Stimulated activated CD8-positive, alpha-beta memory T cell treated with anti-CD3 and anti-CD28 coated beads, Interleukin-12 subunit alpha, Interleukin-12 subunit beta, amount 100 ng/mL, for 4 hours (primary cell): ENCODE data around the gene BRF1.
A peak's percentile ranks its signal among the peaks of the same experiment; 100 is the strongest.
"Not testable (repeated sequence)": the region's sequence is repeated elsewhere in the genome, so short reads cannot be mapped to it uniquely, and the experiment has no call there.

Source experiments
- DNase-seq: peaks from one replicate; pipeline ENCODE4 v3.0.0-alpha.2; 2020; ENCODE audit warnings: low read depth

BRF1 gene

DNA sequence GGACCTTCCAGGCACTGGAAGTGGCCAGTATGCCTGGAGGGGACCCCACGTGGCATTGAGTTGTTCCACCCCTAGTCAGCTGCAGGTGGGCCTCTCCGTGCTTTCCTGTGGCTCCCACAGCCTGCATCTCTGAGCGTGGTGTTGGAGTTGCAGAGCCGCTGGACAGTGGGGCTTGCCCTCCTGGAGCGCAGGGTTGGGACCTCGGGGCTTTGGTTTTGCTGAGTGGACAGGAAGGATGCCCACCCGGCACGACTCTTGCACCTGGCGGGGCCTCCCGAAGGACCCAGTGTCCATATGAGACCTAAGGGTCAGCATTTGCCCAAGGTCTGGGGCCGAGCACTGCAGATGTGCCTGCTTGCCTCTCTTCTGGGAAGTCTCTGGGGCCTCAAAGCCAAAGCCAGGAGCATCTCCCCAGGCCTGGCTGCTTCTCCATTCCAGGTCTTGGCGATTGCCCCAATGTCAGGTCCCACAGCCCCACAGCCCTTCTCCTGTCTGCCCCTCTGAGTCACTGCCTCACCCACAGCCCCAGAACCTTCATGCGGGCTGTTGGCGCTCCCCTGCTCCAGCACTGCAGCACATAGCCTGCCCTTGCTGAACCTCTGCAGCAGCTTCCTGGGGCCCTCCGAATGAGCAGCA lies 15.3 kb upstream of the BRF1 start:
- no peak for DNase-seq

DNA sequence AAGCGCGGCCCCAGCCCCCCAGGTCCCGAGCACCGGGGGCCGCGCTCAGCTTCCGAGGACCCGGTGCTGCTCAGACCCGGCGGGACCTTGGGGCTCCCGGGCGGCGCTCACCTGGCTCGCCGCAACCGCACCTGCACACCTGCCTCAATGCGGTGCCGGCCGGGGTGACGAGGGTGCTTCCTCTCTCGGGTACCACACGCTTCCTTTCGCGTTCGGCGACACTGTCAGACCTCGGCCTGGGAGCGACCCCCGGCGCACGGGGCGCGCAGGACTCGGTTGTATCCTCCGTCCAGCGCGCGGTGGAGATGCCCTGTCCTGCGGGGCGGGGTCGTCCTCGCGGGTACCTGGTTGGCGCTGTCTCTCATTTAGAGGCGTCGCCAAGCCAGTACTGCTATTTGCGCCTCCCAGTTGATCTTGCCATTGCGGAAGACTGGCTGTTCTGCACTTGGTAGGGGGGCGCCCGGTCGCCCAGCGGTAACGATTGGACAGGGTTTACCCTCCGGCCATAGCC lies 14.5 kb upstream of the BRF1 start:
- no peak for DNase-seq

DNA sequence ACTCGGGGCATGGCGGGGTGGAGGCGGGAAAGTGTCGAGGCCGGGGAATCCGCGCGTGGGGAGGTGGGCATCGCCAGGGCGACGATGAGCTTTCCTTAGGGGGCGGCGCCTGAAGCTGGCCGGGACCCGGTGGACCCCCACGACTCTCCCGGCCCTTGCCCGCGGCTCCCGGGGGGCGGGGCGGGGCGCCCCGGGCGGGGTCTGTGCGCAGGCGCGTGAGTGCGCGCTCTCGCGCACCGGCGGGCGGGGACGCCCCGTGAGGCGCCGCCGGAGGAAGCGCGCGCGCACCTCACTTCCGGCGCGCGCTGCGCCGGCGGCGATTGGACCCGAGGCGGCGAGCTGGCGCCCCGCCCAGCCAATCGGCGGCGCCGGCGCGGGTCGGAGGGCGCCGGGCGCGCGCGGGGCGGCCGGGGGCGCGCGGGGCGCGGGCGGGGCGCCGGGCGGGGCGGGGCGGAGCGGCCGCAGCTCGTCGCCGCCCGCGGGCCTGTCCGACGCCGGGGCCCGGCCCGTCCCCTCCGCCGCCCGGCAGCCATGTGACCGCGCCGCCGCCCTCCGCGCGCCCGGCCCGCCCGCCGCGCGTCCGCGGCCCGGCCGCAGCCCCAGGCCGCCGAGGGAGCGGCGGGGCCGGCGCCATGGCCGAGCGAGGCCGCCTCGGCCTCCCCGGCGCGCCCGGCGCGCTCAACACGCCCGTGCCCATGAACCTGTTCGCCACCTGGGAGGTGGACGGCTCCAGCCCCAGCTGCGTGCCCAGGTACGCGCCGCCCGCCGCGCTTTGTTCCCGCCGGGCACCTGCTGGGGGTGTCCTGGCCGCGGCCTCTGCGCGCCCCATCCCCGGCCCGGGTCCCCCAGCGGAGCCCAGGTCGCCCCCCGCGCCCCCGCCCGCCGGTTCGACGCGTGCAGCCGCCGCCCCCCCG lies 13.7 kb upstream of the BRF1 start, which contains the start of gene PACS2:
Gene PACS2, plus strand, starts transcription at position 462 of the 914 bp plus-strand sequence. Its CDS starts 171 bp downstream, at position 633.
- peak; percentile 70 for DNase-seq

DNA sequence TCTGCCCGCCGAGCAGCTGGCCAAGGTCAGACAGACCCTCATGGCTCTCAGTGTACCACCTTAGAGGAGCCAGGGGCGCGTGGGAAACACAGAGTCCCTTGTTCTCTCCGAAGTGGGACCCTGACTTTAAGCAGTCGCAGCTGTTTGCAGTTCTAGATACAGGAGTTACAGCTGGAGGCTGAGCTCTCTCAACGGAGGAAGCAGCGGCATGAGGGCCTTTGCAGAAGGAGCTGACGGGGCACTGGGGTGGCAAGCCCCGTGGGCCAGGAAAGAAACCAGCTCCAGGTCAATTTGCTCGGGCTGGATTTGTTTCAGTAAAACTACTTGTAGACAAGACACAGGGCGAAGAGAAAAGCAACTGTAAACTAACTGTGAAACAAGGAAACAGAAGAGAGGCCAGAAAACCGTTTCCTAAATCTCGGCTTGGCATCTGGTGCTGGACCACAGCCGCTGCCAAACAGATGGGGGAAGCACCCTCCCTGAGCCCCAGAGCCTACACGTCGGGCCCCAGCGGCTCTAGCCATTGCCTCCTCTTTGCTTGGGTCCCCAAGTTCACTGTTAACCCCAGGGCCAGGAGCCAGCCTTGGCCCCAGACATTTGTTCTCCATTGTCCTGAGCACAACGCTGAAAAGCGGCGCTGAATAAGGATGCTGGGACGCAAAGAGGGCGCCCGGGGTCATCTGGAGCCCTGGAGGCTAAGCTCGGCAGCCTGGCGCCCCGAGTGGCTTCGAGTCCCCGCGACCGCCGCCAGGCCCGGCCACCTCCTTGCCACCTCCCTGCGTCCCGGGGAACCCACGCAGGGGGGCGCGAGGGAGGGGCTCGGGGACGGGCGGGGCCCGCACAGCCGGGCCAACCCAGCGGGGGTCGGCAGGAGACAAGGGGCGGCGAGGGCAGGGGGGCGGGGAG lies 12.8 kb upstream of the BRF1 start:
- no peak for DNase-seq

DNA sequence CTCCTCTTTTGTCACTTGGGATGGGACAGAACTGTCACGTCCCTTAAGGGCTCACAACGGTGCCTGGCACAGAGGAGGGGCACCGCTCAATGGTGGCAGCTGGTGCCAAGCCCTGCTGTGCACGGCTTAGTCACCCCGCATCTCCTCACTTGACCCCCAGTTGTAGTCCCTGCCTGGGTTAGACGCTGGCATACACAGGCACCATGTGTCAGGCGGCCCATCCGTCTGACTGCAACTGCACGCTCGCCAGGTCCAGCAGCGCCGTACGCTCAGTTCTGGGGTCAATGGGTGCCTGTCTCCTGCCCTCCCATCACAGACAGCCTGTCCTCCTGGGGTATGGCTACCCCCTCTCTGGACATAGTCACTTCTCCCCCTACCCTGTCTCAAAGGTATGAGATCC lies 12.2 kb upstream of the BRF1 start:
- DNase-seq, result no peak

DNA sequence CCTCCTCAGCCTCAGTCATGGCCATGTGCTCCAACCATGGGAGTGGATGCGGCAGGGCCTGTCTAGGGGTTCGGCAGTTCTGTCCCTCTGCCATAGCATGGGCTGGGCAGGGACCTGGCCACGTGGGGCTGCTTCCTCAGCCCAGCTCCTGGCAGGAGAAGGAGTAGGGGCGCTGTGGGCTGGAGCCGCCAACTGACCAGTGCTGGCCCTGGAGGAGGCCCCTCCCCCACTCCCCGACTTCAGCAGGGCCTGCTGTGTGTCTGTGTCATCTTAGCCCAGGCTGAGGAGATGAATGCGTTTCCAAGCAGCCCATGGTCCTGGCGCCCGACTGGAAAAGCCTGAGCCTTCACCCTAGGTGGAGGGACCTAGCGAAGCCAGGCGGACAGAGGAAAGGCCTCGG lies 11.0 kb upstream of the BRF1 start:
- no peak for DNase-seq

DNA sequence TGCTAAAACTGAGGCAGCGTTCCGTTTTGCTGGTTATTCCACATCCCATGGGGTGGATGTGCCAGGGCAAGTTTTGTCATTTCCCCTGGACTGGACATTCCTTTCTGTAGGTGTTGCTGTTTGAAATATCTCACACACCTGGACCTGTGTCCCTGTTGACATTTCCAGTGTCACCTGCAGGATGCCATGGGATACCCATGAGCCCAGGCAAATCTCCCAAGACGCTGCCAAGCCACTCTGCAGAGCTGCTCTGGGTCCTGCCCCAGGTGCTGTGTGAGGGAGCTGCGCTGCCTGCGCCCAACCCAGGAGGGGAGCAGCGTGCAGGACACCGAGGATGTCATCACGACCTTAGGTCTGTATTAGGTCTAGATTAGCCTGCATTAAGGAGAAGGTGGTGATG lies 8.6 kb upstream of the BRF1 start:
- no peak for DNase-seq

DNA sequence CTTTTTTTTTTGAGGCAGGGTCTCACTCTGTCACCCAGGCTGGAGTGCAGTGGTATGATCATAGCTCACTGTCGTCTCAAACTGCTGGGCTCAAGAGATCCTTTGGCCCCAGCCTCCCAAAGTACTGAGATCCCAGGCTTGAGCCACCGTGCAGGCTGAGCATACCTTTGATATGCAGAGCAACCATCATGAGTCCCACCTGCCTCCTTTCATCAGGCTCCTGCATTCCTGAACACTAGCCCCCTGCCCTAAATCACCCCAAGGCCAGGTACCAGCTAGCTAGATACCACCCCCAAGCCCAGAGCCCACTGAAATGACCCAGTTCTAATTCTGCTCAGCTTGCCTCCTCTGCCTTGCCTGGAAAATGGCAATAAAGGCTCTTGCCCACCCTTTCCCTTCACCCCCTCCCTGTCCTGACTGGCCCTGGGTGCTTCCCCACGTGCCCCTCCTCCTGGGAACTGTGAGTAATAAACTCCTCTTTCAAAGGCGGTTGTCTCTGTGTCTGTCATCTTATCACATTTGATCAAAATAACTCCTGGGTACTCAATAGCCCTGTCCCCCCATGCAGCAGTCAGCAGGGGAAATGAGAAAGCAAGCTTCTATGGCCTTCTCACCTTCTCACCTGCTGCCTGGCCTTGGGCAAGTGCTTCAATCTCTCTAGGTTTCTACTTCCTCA lies 6.4 kb upstream of the BRF1 start:
- no peak for DNase-seq

DNA sequence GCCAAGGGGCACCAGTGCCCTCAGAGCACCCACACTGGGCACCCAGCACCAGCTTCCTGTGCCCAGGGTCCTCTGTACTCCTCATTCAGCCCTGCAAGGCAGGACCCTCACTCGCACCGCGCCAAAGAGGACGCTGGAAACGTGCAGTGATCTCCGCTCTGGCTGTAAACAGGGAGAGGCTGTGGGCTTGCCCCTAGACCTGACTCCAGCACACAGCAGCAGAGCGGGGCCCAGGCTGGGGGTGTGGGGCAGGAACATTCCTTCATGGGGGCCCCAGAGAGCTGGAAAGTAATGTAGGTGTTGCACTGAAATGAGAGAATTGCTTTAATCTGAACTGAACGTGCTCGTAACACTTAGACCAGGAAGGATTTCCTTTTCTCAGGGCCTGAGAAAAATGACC lies 5.0 kb upstream of the BRF1 start:
- DNase-seq, result no peak

DNA sequence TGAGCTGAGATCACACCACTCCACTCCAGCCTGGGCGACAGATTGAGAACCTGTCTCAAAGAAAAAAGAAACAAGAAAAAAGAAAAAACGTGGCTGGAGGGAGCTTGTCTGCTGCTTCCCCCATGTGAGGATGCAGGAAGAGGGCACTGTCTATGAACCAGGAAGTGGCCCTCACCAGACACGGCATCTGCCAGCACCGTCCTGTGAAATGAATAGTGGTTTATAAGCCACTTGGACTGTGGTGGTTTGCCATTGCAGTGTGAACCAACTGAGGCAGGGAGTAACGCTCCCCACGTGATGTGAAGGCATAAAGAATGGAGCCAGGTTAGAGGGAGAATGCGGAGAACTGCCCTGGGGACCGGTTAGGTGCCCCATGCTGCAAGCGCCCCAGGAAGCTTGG lies 4.5 kb upstream of the BRF1 start:
- DNase-seq, result no peak

DNA sequence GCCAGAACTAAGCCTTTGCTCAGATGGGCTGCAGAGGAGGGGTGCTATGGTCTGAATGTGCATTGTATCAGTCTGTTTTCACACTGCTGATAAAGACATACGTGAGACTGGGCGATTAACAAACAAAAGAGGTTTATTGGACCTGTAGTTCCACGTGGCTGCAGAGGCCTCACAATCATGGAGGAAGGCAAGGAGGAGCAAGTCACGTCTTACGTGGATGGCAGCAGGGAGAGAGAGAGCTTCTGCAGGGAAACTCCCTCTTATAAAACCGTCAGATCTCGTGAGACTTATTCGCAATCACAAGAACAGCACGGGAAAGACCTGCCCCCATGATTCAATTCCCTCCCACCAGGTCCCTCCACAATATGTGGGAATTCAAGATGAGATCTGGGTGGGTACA lies 3.8 kb upstream of the BRF1 start:
- no peak for DNase-seq

DNA sequence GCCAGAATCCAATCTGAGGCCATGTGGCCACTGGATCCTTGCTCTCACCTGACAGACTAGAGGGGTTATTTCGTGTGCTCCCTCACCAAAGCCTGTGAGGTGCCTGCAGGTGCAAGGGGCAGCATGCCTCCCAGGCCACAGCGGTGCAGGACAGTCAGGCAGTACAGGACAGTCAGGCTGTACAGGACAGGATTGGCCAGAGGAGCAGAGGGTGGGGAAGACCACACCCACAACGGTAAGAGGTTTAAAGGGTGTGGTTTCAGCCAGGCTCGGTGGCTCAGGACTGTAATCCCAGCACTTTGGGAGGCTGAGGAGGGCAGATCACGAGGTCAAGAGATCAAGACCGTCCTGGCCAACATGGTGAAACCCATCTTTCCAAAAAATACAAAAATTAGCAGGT lies 3.1 kb upstream of the BRF1 start:
- DNase-seq, result no peak

DNA sequence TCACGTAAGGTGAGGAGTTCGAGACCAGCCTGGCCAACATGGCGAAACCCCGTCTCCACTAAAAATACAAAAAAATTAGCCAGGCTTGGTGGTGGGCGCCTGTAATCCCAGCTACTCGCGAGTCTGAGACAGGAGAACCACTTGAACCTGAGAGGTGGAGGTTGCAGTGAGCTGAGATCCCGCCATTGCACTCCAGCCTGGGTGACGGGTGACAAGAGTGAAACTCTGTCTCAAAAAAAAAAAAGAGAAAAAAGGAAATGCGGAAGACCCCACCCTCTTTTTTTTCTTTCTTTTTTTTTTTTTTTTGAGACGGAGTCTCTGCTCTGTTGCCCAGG lies 1.1 kb upstream of the BRF1 start:
- DNase-seq, result not testable (repeated sequence)

DNA sequence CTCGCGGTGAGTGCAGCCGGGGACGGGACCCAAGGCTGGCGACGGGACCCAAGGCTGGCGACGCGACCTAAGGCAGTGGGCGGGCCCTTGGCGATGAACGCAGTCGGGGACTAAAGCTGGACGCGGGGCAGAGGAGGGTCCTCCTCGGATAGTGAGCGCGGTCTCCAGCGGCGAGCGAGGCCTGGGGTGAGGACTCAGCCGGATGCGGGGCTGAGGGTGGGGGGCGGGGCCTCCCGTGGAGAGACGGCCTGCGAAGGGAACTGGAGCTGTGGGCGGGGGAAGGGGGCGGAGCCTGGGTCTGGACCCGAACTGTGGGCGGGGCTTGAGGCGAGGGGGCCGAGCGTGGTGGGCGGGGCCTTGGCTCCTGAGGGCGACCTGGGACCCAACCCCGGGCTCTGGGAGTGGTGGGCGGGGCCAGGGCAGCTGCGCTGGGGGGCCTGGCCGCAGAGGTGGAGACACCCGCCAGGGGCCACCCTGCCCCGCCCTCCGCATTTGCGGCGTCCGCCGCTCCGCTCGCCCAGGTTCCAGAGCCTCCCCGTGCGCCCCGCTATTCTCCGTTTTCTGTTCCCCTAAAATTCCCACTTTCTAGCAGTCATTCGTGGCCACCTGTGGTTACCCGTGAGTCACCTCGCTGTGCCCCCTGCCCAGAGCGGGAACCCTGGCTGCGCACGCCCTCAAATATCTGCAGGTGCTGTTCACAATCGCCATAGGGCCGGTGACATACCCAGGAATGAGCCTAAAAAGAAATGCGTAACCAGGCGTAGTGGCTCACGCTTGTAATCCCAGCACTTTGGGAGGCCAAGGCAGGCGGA lies 508 bp upstream of the BRF1 start:
- peak; percentile 99 for DNase-seq

DNA sequence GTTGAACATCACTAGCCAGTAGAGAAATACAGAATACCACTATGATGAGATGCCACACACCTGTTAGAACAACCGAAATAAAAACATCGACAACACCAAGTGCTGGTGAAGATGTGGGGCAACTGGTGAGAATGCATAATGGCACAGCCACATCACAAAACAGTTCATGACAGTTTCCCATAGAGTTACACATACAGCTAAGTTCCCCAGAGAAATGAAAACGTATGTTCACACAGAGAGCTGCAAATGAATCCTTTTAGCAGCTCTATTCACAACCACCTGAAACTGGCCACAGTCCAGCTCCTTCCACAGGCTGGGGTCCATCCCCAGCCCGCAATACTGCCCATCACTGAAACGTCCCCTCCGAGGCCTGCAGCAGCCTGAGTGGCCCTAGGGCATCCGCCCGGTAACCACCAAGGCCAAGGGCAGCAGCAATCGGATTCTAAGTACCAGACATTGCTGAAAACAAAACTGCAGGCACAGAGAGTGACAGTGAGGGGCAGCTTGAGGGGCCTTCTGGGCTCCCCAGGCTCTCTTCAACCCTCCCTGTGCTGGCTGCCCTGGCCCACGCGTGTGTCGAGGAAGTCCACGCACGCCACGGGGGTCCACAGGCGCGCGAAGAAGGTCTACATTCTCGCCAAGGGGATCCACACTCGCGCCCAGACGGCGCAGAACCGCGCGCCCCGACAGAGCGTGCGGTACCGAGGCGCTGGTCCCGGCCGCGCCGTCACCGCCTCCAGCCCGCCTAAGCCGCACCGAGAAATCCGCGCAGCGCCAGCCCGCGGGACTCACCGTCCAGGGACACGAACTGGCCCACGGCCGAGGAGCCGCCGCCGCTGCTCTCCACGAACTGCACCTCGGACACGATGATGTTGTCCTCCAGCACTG lies 903 bp downstream of the BRF1 start:
- no peak for DNase-seq

DNA sequence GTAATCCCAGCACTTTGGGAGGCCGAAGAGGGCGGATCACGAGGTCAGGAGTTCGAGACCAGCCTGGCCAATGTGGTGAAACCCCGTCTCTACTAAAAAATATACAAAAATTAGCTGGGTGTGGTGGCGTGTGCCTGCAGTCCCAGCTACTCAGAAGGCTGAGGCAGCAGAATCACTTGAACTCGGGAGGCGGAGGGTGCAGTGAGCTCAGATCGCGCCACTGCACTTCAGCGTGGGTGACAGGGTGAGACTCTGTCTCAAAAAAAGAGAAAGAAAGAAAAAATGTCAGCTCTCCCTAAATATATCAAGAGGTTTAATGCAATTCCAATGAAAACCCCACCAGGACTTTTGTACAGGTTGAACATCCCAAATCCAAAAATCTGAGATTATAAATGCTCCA lies 3.5 kb downstream of the BRF1 start:
- DNase-seq, result not testable (repeated sequence)

DNA sequence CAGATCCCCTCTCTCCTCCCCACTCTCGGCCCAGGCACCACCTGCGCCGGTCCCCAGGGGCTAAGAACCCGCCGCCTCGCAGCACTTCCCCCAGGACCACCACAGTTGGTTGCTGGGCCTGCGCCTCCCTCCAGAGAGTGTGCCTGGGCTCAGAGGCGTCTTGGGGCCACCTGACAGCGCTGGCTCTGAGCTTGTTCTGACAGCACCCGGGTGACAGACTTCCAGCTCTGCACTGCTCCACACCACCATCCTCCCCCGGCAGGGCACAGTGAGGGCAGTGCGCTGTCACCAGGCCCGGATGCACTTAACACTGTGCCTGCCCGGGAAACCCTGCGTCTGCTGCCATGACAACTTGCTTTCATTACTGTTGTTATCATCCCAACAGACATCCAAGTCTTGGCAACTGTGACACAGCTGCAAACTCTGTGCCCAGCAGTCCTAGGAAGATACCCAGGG lies 6.6 kb downstream of the BRF1 start:
- peak; percentile 30 for DNase-seq

DNA sequence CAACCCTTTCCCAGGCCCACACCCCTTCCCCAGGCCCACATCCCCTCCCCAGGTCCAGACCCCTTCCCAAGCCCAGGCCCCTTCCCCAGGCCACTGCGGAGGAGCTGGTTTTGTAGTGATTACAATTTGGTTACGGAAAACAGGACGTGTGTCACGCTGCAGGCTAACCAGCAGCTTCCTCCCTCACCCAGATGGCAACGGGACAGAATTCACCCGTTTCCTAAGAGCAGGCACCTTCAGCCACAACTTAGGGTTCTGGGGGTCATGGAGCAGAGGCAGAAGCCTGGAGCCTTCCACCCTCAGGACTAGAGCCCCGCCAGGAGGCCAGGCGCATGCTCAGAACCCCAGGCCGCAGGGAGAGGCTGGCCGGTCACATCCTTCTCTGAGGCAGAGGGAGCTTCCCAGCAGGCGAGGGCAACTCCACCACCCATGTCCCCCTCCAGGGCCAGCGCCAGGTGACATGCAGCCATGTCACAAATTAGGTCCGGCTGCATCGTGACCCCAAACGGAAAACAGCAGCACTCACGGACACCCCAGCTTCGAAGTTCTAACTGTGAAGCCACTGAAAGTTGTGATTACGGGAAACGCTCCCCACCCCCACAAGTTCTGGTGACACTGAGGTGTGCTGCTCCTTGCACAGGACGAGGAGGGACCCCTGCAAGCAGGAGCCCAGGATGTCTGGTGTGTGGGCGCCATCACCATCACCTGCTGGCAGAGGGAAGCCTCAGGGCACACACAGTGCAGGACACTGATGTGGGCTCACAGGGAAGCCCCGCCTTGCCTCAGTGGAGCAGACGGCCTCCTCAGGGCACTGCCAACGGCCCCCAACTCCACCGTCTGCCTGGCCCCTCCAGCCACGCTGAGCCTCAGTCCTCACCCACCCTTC lies 7.7 kb downstream of the BRF1 start:
- DNase-seq, result no peak
